ENCODE results near the gene AGPAT1.
A peak's percentile ranks its signal among the peaks of the same experiment; 100 is the strongest.
"Not testable (repeated sequence)": the region's sequence is repeated elsewhere in the genome, so short reads cannot be mapped to it uniquely, and the experiment has no call there.

Gene AGPAT1

DNA sequence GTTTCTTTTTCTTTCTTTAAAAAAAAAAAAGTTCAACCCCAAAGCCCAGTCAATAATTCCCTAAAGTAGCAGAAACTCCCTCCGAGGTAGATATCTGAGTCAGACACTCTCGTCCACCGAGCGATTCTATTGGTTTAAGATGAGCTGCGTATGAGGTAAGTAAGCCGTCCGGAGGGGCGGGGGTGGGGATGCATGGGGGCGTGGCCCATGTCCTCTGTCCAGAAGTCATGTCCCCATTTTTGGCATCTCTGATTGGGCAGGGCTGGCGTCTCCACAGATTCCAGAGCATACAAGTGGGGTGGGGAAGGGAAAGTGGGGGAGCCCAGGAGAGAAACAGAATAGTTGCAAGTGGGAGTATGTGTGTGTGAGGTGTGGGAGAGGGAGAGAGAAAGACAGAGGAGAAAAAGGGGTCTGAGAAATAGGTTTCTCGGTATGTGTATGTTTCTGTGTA lies 9.8 kb upstream of the AGPAT1 start:
- not testable (repeated sequence) for DNase-seq

DNA sequence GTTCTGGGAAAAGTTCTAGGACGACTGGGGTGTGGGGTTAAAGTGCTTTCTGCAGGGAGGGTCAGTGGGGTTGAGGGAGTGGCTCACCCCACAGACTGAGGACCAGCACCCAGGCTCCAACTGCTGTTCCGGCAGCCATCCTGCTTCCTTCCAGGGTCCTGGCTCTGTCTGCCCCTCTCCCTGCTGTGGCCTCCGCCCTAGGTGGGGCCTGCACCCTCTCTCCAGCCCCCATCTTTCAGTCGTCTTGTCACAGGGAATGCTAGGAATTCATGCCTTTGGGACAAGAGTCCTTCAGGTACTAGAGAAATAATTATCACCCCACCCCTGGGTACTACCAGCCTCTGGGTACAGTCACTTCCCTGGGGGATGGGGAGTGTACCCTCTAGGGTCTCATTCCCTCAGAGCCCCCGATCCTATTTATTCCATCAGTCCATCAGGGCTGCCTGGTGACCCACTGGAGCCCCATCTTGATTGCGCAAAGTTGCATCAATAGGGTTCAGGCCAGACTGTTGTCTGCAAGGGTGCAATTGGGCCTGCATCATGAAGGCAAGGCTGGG lies 8.3 kb upstream of the AGPAT1 start, which contains the start of gene AGER:
AGER (minus strand) TSS at position 170 of the 557 bp plus-strand sequence; CDS start at position 139, 31 bp downstream.
- no peak for DNase-seq

DNA sequence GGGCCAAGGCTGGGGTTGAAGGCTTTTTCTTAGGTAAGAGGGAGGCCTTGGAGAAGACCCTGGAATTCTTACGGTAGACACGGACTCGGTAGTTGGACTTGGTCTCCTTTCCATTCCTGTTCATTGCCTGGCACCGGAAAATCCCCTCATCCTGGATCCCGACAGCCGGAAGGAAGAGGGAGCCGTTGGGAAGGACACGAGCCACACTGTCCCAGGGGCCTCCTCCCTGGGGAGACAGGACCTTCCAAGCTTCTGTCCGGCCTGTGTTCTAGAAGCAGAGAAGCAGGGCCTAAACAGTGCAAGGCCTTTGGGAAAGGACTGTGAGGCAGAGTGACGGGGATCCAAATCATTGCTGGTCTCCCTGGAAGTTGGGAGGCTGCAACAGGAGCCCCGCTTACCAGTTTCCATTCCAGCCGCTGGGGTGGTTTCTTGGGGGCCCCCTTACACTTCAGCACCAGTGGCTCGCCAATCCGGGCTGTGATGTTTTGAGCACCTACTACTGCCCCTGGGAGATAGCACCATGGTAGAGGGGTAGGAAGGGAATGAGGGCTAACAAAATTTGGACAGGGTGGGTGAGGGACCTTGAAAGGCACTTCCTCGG lies 7.7 kb upstream of the AGPAT1 start:
- no peak for DNase-seq

DNA sequence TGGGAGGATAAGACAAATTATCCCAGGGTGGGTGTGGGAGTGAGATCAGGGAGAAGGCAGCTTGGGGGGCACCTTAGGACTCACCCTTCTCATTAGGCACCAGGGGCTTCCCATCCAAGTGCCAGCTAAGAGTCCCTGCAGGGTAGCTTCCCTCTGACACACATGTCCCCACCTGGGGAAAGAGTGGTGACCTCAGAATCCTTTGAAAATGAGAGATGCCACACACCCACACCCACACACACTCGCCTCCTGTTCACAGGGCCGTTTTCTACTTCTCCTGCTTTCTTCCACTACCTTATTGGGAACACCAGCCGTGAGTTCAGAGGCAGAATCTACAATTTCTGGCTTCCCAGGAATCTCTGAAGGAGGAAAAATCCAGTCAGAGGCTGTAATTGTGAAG lies 7.1 kb upstream of the AGPAT1 start:
- DNase-seq = no peak

DNA sequence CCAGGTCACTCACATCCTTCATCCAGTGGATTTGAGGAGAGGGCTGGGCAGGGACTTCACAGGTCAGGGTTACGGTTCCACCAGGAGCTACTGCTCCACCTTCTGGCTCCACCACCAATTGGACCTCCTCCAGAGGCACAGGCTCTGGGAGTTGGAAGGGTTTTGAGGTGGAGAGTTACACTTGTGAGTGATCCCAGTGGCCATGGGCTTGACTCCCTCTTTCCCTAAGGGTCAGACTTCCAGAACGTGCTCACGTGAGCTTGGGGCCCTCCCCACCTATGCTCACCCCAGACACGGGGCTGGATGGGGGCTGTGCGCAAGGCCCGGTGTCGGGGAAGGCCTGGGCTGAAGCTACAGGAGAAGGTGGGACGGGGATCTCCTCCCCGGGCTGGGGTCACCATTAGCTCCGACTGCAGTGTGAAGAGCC lies 6.7 kb upstream of the AGPAT1 start:
- DNase-seq = no peak

DNA sequence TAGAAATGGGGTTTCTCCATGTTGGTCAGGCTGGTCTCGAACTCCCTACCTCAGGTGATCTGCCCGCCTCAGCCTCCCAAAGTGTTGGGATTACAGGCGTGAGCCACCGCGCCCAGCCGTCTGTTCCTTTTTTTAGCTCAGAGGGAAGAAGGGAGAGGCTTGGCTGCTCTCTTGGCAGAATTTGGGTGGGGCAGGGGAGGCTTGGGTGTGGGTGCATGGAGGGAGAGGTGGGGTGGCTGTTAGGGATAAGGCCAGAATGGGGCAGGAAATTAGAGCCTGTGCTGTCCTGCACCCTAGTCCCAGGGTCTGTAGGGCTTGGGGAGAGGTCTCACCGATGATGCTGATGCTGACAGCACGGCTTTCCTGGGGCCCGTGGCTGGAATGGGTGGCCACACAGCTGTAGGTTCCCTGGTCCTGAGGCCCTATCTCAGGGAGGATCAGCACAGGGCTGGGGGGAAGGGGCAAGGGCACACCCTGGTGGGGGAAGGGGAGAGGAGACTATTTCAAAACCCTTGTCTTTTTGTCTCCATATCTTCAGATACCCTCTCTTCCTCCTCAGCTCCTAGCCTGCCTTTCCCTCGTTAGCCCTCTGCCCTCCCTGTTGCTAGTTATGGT lies 6.1 kb upstream of the AGPAT1 start:
- DNase-seq = no peak

DNA sequence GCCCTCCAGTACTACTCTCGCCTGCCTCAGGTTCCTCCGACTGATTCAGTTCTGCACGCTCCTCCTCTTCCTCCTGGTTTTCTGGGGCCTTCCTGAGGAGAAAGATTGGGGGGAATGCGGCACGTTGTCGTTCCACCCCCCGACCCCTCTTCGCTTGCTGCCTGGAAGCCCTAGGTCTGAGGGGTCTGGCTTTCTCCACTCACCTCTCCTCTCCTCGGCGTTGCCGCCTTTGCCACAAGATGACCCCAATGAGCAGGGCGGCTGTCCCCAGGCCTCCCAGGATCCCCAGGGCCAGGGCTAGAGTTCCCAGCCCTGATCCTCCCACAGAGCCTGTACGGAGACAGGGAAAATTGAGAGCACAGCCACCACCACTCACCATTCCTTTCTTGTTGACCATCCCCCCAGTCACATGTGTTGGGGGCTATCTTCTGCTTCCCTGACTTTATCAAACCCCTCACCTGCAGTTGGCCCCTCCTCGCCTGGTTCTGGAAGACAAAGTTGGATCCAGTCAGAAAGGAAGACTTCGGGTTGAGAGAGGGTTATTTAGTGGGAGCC lies 5.3 kb upstream of the AGPAT1 start:
- DNase-seq = no peak

DNA sequence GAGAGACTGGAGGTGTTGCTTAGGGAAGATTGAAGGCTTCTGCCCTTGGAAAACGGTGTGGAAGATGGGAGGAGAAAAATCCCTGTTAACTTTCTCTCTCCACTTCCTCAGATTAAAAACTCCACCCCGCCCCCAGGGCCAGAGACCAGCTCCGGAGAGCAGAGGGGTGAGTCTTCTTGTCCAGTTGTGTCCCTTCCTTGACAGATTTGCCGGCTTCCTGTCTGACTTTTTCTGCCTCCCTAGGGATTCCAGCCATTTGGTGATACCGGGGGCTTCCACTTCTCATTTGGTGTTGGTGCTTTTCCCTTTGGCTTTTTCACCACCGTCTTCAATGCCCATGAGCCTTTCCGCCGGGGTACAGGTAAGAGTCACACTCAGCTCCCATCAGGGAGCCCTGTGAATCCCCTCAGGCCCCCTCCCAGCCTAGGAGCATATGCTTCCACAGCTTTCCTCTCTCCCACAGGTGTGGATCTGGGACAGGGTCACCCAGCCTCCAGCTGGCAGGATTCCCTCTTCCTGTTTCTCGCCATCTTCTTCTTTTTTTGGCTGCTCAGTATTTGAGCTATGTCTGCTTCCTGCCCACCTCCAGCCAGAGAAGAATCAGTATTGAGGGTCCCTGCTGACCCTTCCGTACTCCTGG lies 4.0 kb upstream of the AGPAT1 start:
- no peak for DNase-seq

DNA sequence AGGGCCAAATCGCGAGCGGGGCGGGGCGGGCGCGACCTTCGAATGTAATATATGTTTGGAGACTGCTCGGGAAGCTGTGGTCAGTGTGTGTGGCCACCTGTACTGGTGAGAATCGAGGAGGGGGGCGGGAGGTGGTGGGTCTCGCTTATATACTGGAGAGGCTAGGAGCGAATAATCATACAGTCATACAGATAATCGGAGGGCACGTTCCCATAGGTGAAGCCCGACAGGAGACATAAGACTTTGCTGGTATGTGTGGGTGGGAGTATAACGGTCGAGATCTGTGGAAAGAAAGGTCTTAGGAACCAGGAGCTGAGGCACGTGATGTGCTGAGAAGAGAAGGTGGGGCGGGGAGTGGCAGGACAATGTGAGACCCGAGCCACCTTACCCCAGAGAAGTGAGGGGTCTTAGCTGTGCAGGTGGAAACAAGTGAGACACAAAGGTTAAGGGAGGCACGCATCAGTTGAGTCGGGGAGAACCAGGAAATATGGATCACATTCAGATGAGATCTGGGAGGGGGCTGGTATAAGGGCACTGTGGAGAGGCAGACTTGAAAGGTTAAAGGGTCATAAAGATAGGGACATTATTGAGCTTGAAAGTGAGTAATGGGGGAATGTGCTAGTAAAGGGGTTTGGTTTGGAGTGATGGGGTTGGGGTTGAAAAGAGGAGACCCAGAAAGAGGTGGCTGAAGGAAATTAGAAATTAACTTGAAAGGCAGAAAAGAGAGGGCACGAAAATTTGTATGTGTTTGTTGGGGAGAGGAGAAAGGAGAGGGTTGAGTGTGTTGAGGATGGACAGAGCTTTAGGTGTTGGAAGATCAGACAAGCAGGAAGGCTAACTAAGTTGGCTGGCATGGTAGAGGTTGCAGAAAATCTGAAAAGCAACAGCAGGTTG lies 2.9 kb upstream of the AGPAT1 start:
- no peak for DNase-seq

DNA sequence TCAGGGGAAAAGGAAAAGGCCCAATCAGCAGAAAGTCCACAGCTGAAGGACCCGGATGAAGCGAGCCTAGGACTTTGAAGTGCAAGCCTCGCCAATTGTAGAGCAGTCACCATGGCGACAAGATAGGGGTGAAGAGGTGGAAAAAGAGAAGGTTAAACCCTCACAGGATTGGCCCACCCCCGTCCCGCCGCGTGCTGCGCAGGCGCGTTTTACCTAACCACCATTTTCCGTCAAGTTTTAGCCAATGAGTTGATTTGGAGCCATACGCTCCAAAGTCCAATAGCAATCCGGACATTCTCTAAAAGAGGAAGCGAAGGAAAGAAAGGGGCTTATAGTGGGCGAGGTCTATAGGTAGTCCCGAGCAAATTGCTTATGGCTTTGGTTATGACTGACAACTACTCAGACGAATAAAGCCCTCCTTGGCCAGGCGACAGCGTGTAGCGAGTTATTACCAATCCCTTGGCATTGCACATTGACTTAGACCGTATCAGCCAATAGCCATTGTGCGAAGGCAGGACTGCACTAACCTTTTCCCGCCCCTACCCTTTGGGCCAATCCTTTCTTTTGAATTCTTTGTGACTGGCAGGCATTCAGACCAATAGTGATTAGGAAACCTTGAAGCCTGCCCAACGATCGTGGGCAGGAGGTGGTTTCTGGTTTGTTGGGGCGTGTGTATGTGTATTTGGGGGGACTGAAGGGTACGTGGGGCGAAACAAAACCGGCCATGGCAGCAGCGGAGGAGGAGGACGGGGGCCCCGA lies 2.1 kb upstream of the AGPAT1 start, which contains the start of gene RNF5:
RNF5 (plus strand) TSS at position 618 of the 759 bp plus-strand sequence; CDS start at position 725, 107 bp downstream.
- DNase-seq = peak; percentile 100

DNA sequence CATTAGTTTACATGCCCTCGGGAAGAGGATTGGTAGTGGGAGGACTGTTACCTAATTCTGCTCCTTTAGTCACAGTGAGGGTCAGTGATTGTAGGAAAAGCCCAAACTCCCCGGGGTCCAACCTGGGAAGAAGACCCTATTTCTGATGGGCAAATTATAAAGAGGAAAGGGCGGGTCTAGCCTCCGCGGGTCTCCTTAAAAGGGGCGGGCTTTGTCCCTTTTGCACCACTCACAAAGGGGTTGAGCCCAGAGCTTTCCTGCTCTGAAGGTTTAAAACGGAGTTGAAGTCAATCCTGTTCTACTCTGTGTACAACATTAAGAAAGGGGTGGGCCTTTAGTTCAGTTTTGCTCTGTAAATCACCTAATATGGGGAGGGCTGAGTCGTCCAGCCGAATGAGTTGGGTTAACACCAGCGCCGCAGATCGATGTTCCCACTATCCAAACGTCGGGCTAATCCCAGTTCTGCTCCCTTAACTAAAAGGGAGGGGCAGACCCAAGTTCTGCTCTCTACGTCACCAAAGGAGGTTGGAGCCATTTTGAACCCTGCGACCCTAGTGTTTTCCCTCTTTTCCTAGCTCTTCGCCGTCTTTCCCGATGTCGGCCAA lies 1.4 kb upstream of the AGPAT1 start:
- DNase-seq = peak; percentile 72

DNA sequence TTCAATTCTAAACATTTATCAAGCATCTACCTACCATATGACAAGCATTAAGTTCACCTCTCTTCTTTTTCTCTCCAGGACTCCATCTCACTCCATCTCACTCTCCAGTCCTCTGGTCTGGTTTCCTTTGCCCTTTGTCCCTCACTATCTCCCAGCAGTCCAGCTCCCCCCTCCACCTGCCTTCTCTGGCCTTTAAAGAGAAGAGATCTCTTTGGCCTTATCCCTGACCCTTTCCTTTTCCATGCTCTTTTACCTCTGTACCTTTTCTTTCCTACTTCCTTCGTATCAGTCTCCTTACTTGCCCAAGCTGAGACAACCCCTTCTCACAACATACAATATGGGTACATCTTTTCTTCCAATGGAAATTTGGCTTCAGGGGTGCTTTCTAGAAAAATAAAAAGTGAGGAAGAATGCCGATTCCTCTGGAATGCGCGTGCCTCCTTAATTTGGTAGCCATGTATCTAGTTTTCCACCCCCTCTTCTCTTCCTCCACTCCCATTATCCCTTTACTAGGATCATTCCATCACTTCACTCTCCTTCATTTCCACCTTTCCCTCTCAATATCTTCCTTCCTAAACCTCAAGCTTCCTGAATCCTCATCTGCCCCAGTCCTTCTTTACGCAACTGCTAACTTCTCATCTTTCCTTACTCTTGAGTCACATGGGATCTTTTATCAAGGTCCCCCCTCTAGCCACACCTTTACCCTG lies 745 bp upstream of the AGPAT1 start:
- DNase-seq = peak; percentile 43

DNA sequence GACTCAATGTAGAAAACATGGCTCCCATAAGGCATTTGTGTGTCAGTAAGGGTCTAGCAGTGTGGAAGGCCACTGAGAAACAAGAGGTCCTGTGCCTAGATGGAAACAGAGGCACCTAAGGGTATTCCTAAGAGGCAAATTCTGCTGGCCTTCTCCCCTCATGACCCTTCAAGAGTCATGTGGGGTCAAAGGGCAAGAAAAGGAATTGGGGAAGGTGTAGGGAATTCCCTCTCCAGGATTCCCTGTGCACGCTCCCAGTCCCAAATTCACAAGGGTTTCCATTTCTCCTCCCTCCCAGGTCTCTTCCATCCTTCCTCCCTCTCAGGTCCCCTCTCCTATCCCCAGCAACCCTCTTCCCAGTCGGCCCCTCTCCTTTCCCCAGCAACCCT lies 568 bp downstream of the AGPAT1 start:
- no peak for DNase-seq

DNA sequence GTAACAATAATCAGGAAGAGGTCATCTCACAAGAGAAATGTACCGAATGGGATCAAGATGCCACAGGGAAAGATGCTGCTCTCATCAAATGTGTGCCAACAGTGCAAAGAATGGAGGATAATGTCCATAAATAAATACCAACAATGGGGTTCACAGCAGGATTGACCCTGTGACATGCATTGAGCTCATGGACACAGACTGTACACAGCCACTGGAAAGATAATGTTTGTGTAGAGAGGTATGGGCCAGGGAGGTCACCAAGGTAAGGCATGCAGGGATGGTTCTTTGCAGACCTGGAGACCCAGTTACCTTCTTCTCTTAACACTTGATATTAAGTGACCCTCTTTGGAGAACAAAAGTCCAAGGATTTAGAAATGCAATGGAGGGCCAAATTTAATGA lies 1.5 kb downstream of the AGPAT1 start:
- no peak for DNase-seq

DNA sequence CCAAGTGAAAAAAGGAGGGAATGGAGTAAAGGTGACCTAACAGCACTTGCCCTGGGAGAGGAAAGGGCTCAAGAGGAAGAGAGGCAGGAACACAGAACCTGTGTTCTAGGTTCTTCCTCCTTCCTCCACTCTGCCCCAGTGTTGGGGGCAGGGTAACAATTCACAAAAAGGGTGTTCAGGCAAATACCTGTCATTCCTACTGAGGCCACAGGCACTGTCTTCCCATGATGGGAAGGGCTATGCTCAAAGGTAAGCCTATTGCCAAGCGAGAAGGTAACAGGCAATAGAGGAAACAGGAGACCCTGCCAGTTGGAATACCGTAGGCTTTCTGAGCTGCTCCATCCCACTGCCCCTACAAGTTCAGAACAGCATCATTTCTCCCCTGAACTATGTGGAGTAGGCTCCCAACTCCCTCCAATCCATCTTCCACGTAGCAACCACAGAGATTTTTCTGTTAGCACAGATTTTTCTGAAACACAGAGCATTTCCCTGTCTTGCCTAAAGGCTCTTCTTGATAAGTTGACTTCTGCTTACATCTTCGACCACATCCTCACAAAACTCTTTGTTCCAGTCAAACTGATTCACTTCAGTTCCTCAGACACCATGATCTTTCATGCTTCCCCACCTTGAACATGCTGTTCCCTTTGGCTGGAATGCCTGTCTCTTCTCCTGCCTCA lies 2.7 kb downstream of the AGPAT1 start:
- no peak for DNase-seq

DNA sequence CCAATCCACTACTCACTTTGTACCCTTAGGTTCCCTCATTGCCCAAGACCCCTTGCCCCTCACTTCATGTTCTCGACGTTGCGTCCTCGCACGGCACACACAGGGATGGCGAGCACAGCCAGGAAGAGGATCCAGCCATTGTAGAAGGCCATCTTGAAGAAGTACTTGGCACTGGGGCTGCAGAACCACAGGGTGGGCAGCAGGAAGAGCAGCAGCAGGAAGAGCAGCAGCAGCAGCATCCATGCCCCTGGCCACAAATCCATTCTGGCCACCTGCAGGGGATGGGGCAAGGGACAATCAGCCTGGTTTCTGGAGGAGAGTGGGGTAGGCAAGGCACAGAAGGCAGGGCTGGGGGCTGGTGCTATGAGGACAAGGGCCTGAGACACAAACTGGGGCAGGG lies 4.7 kb downstream of the AGPAT1 start:
- DNase-seq = no peak

DNA sequence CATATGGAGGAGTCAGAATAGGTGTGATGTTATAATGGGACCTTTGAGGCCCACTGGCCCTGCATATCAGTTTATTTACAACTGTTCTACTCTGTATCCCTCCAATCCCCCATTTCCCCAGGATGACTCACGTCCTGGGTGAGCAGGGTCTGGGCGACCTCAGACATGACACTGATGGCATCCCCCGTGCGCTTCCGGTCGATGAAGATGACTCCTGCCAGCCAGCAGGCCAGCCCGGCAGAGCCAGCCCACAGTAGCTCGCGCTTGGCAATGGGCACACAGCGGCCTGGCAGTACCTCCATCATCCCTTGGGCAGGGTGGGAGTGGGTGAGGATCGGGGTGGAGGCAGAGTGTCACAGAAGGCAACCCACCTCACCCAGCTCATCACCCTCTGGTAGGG lies 5.6 kb downstream of the AGPAT1 start:
- DNase-seq = no peak

DNA sequence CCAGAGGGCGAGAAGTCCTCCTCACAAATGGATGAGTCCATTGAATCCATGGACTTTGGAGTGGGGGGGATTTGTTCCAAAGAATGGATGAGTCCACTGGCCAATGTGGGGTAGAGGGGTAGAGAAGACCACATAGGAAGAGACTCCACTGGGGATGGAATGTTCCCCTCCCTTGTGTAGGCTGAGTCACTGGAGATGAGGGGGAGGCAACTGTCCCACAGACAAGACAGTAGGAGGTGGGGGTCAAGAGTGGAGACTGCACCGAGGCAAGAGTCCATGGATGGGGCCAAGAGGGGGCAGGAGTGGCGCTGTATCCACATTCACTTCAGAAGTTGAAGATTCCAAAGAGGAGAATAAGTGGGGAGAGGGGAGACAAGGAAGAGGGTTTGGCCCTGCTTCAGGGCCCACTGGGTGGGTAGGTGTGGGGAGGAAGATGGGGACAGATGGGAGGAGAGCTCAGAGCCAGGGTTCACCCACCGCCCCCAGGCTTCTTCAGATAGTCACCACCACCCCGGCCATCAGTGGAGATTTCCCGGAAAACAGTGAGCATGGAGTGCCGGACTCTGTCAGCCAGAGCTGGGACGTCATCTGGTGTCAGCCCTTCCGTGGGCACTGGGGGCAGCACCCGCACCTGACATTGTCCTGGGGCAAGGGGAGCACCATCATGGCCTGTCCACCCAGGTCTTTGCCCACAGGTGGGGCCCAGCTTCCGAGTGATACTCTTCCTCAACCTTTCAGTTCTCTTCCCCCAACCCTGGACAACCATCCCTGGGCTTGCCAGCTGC lies 6.9 kb downstream of the AGPAT1 start:
- no peak for DNase-seq

DNA sequence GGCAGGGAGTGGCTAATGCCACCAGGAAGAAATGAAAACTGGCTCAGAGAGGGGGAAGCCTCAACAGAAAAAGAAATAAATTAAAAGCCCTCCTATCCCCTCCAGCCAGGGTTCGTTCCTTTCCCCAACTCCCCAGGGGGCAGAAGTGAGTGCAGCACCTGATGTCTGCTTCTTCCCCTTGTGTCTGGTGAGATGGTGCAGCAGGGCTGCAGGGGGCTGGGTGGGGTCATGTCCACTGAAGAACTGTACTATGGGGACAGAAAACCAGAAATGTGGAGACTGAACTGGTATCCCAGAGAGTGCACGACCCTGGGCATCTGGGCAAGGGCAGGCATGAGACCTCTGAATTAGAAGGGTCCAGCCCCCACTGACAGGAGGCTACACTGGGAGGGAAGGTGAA lies 7.5 kb downstream of the AGPAT1 start:
- DNase-seq = no peak
